Measurements from ENCODE around the gene CCNE1.
"Not testable (repeated sequence)": the region's sequence is repeated elsewhere in the genome, so short reads cannot be mapped to it uniquely, and the experiment has no call there.

The CCNE1 gene

GRCh38 chr19:29817316-29817715, 5.5 kb downstream of the CCNE1 start:
- Mint-ChIP-seq H3K4me1 (ENCODE audit: low read depth) (peaks cover 35% of the 10 kb centered on the region), H3K36me3 (ENCODE audit: low read depth) (peaks cover 51% of the 10 kb centered on the region), H3K27ac (no peak overlapping the region), H3K9me3 (no peaks in the 10 kb centered on the region), H3K27me3 (ENCODE audit: low read depth) (no peaks in the 10 kb centered on the region), H3K4me3 (no peak overlapping the region)

- Mint-ChIP-seq H3K27me3 (ENCODE audit: low read depth) (no peaks in the 10 kb centered on the region), H3K4me3 (no peak overlapping the region), H3K9me3 (no peaks in the 10 kb centered on the region), H3K4me1 (ENCODE audit: low read depth) (peaks cover 21% of the 10 kb centered on the region), H3K36me3 (ENCODE audit: low read depth) (peaks cover 53% of the 10 kb centered on the region), H3K27ac (no peak overlapping the region)
Observed at GRCh38 chr19:29819300-29819699, 7.5 kb downstream of the CCNE1 start.

GRCh38 chr19:29819986-29820385, 8.2 kb downstream of the CCNE1 start:
- no peaks in the 10 kb centered on the region for H3K27me3 Mint-ChIP-seq (ENCODE audit: low read depth)
- no peak overlapping the region for H3K4me3 Mint-ChIP-seq
- H3K36me3 Mint-ChIP-seq (ENCODE audit: low read depth): peaks cover 47% of the 10 kb centered on the region
- peaks cover 14% of the 10 kb centered on the region for H3K4me1 Mint-ChIP-seq (ENCODE audit: low read depth)
- H3K27ac Mint-ChIP-seq: no peak overlapping the region
- H3K9me3 Mint-ChIP-seq: no peaks in the 10 kb centered on the region

GRCh38 chr19:29823581-29824330, 12.0 kb downstream of the CCNE1 start:
- peaks cover 6% of the 10 kb centered on the region for H3K4me1 Mint-ChIP-seq (ENCODE audit: low read depth)
- no peaks in the 10 kb centered on the region for H3K9me3 Mint-ChIP-seq
- H3K27me3 Mint-ChIP-seq (ENCODE audit: low read depth): no peaks in the 10 kb centered on the region
- H3K27ac Mint-ChIP-seq: no peak overlapping the region
- H3K4me3 Mint-ChIP-seq: no peak overlapping the region
- peaks cover 33% of the 10 kb centered on the region for H3K36me3 Mint-ChIP-seq (ENCODE audit: low read depth)

- peaks cover 30% of the 10 kb centered on the region for H3K36me3 Mint-ChIP-seq (ENCODE audit: low read depth)
- not testable (repeated sequence) for H3K27me3 Mint-ChIP-seq (ENCODE audit: low read depth); H3K4me3 Mint-ChIP-seq; H3K9me3 Mint-ChIP-seq; H3K27ac Mint-ChIP-seq
- H3K4me1 Mint-ChIP-seq (ENCODE audit: low read depth): peaks cover 12% of the 10 kb centered on the region
Observed at GRCh38 chr19:29825263-29825662, 13.5 kb downstream of the CCNE1 start.

GRCh38 chr19:29831041-29831548, 19.3 kb downstream of the CCNE1 start:
- H3K4me1 Mint-ChIP-seq (ENCODE audit: low read depth): peaks cover 48% of the 10 kb centered on the region
- H3K27ac Mint-ChIP-seq: peak overlapping the region; percentile 99
- no peaks in the 10 kb centered on the region for H3K27me3 Mint-ChIP-seq (ENCODE audit: low read depth)
- peak overlapping the region; percentile 82 for H3K4me3 Mint-ChIP-seq
- H3K9me3 Mint-ChIP-seq: peaks cover 3% of the 10 kb centered on the region
- peaks cover 3% of the 10 kb centered on the region for H3K36me3 Mint-ChIP-seq (ENCODE audit: low read depth)

- H3K27ac Mint-ChIP-seq: peak overlapping the region; percentile 99
- H3K9me3 Mint-ChIP-seq: peaks cover 3% of the 10 kb centered on the region
- H3K36me3 Mint-ChIP-seq (ENCODE audit: low read depth): peaks cover 3% of the 10 kb centered on the region
- peak overlapping the region; percentile 82 for H3K4me3 Mint-ChIP-seq
- H3K27me3 Mint-ChIP-seq (ENCODE audit: low read depth): no peaks in the 10 kb centered on the region
- peaks cover 53% of the 10 kb centered on the region for H3K4me1 Mint-ChIP-seq (ENCODE audit: low read depth)
Observed at GRCh38 chr19:29831686-29832085, 19.9 kb downstream of the CCNE1 start.

GRCh38 chr19:29832801-29833200, 21.0 kb downstream of the CCNE1 start:
- H3K27me3 Mint-ChIP-seq (ENCODE audit: low read depth): no peaks in the 10 kb centered on the region
- H3K36me3 Mint-ChIP-seq (ENCODE audit: low read depth): peaks cover 3% of the 10 kb centered on the region
- peaks cover 62% of the 10 kb centered on the region for H3K4me1 Mint-ChIP-seq (ENCODE audit: low read depth)
- H3K27ac Mint-ChIP-seq: peak overlapping the region; percentile 99
- H3K9me3 Mint-ChIP-seq: peaks cover 3% of the 10 kb centered on the region
- H3K4me3 Mint-ChIP-seq: no peak overlapping the region

GRCh38 chr19:29833614-29834261, 21.9 kb downstream of the CCNE1 start:
- peaks cover 3% of the 10 kb centered on the region for H3K9me3 Mint-ChIP-seq
- peaks cover 63% of the 10 kb centered on the region for H3K4me1 Mint-ChIP-seq (ENCODE audit: low read depth)
- no peaks in the 10 kb centered on the region for H3K27me3 Mint-ChIP-seq (ENCODE audit: low read depth)
- H3K36me3 Mint-ChIP-seq (ENCODE audit: low read depth): peaks cover 3% of the 10 kb centered on the region
- H3K4me3 Mint-ChIP-seq: no peak overlapping the region
- H3K27ac Mint-ChIP-seq: peak overlapping the region; percentile 82

- H3K27ac Mint-ChIP-seq: peak overlapping the region; percentile 81
- peaks cover 3% of the 10 kb centered on the region for H3K9me3 Mint-ChIP-seq
- H3K27me3 Mint-ChIP-seq (ENCODE audit: low read depth): no peaks in the 10 kb centered on the region
- H3K4me1 Mint-ChIP-seq (ENCODE audit: low read depth): peaks cover 61% of the 10 kb centered on the region
- peak overlapping the region; percentile 27 for H3K4me3 Mint-ChIP-seq
- H3K36me3 Mint-ChIP-seq (ENCODE audit: low read depth): peaks cover 3% of the 10 kb centered on the region
Observed at GRCh38 chr19:29834991-29835846, 23.4 kb downstream of the CCNE1 start.

- Mint-ChIP-seq H3K27me3 (ENCODE audit: low read depth) (no peaks in the 10 kb centered on the region), H3K4me1 (ENCODE audit: low read depth) (peaks cover 49% of the 10 kb centered on the region), H3K27ac (peak overlapping the region; percentile 98), H3K9me3 (peaks cover 3% of the 10 kb centered on the region), H3K36me3 (ENCODE audit: low read depth) (peaks cover 3% of the 10 kb centered on the region), H3K4me3 (peak overlapping the region; percentile 59)
Observed at GRCh38 chr19:29836409-29836825, 24.6 kb downstream of the CCNE1 start.

GRCh38 chr19:29837448-29837981, 25.7 kb downstream of the CCNE1 start:
- Mint-ChIP-seq H3K9me3 (peaks cover 3% of the 10 kb centered on the region), H3K36me3 (ENCODE audit: low read depth) (peaks cover 3% of the 10 kb centered on the region), H3K27ac (peak overlapping the region; percentile 98), H3K4me1 (ENCODE audit: low read depth) (peaks cover 45% of the 10 kb centered on the region), H3K4me3 (peak overlapping the region; percentile 77), H3K27me3 (ENCODE audit: low read depth) (no peaks in the 10 kb centered on the region)

GRCh38 chr19:29837996-29838395, 26.2 kb downstream of the CCNE1 start:
- H3K4me3 Mint-ChIP-seq: peak overlapping the region; percentile 77
- H3K36me3 Mint-ChIP-seq (ENCODE audit: low read depth): peaks cover 3% of the 10 kb centered on the region
- H3K9me3 Mint-ChIP-seq: peaks cover 3% of the 10 kb centered on the region
- no peaks in the 10 kb centered on the region for H3K27me3 Mint-ChIP-seq (ENCODE audit: low read depth)
- peak overlapping the region; percentile 98 for H3K27ac Mint-ChIP-seq
- peaks cover 44% of the 10 kb centered on the region for H3K4me1 Mint-ChIP-seq (ENCODE audit: low read depth)

All from T-helper 1 cell treated with Interleukin-12 subunit alpha and Interleukin-12 subunit beta and Interleukin-4 antibody, amounts not matched to agents 30 μg/mL and 1 μg/mL, for 36 hours (primary cell).